ENCODE measurements around the gene CAMTA1.
A peak's percentile ranks its signal among the peaks of the same experiment; 100 is the strongest.

Gene CAMTA1

GRCh38 chr1:7437608-7438395 is 652.5 kb downstream of the CAMTA1 start:
- no peak for TF ChIP-seq JUND (IDR thresholded peaks at IDR 0.05; ENCODE audit: low read depth)
- in situ Hi-C loops (cut with HindIII; ENCODE audit: low pct_unique_long_range_greater_than_20kb, low sequenced_read_pairs): no loop called here
- no peak for DNase-seq (ENCODE audit: low read depth in 1 of 2, low spot score in 1 of 2)

GRCh38 chr1:7438396-7438785 is 653.1 kb downstream of the CAMTA1 start:
- DNase-seq (ENCODE audit: low read depth in 1 of 2, low spot score in 1 of 2): no peak
- no peak for TF ChIP-seq JUND (IDR thresholded peaks at IDR 0.05; ENCODE audit: low read depth)
- in situ Hi-C loops (cut with HindIII; ENCODE audit: low pct_unique_long_range_greater_than_20kb, low sequenced_read_pairs): no loop called here

- in situ Hi-C loops (cut with HindIII; ENCODE audit: low pct_unique_long_range_greater_than_20kb, low sequenced_read_pairs): no loop called here
- no peak for DNase-seq (ENCODE audit: low read depth in 1 of 2, low spot score in 1 of 2)
- TF ChIP-seq JUND (IDR thresholded peaks at IDR 0.05; ENCODE audit: low read depth): no peak
Observed at GRCh38 chr1:7438921-7439655, 653.8 kb downstream of the CAMTA1 start.

GRCh38 chr1:7440154-7440553 is 654.9 kb downstream of the CAMTA1 start:
- in situ Hi-C loops (cut with HindIII; ENCODE audit: low pct_unique_long_range_greater_than_20kb, low sequenced_read_pairs): no loop called here
- TF ChIP-seq JUND (IDR thresholded peaks at IDR 0.05; ENCODE audit: low read depth): no peak

GRCh38 chr1:7441143-7441841 is 656.0 kb downstream of the CAMTA1 start:
- in situ Hi-C loops (cut with HindIII; ENCODE audit: low pct_unique_long_range_greater_than_20kb, low sequenced_read_pairs): no loop called here
- no peak for DNase-seq (ENCODE audit: low read depth in 1 of 2, low spot score in 1 of 2)
- TF ChIP-seq JUND (IDR thresholded peaks at IDR 0.05; ENCODE audit: low read depth): no peak

More at GRCh38 chr1:7440154-7440553, 654.9 kb downstream of the CAMTA1 start:
- DNase-seq (ENCODE audit: low read depth in 1 of 2, low spot score in 1 of 2): no peak

GRCh38 chr1:7442036-7442435 is 656.8 kb downstream of the CAMTA1 start:
- no peak for TF ChIP-seq JUND (IDR thresholded peaks at IDR 0.05; ENCODE audit: low read depth)
- in situ Hi-C loops (cut with HindIII; ENCODE audit: low pct_unique_long_range_greater_than_20kb, low sequenced_read_pairs): no loop called here
- no peak for DNase-seq (ENCODE audit: low read depth in 1 of 2, low spot score in 1 of 2)

- in situ Hi-C loops (cut with HindIII; ENCODE audit: low pct_unique_long_range_greater_than_20kb, low sequenced_read_pairs): no loop called here
- no peak for DNase-seq (ENCODE audit: low read depth in 1 of 2, low spot score in 1 of 2)
- TF ChIP-seq JUND (IDR thresholded peaks at IDR 0.05; ENCODE audit: low read depth): no peak
Observed at GRCh38 chr1:7442918-7443317, 657.7 kb downstream of the CAMTA1 start.

DNA sequence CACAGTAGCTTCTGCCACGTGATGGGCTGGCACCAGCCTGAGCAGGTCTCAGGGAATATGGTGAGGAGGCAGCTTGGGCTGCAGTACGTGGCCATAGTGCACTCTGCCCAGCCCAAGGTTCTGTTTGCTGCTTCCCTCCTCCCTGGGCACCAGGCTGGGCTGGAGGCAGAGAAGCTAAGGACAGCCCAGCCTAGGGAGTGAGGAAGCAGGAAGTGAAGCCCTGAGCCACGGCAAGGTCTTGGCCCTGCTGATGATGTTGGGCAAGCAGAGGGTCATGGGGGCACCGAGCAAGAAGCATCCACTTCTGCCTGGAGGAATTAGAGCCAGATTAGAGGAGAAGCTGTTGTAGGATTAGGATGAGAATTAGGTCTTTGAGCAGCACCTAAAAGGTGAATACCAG is 659.1 kb downstream of the CAMTA1 start:
- TF ChIP-seq JUND (IDR thresholded peaks at IDR 0.05; ENCODE audit: low read depth): no peak
- no peak for DNase-seq (ENCODE audit: low read depth in 1 of 2, low spot score in 1 of 2)
- in situ Hi-C loops (cut with HindIII; ENCODE audit: low pct_unique_long_range_greater_than_20kb, low sequenced_read_pairs): no loop called here

DNA sequence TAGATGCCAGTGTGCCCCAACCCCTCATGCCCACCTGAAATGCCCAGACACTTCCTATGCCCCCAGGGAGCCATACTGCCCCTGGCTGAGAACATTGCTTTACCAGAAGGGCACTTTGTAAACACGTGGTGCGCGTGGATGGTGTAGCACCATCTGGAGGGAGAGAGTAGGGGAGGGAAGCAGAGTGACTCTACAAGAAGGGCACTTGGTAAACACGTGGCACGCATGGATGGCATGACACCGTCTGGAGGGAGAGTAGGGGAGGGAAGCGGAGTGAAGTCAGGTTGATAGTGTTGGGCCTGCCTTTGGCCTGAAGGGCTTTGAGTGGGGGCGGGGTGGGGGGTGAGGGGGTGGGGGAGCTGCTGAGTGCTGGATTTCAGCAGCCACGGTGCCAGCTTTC is 661.8 kb downstream of the CAMTA1 start:
- peak in 1 of 2 experiments; percentile 93 for DNase-seq (ENCODE audit: low read depth in 1 of 2, low spot score in 1 of 2)
- in situ Hi-C loops (cut with HindIII; ENCODE audit: low pct_unique_long_range_greater_than_20kb, low sequenced_read_pairs): no loop called here
- TF ChIP-seq JUND (IDR thresholded peaks at IDR 0.05; ENCODE audit: low read depth): no peak

GRCh38 chr1:7447736-7448135 is 662.5 kb downstream of the CAMTA1 start:
- peak in 1 of 2 experiments; percentile 96 for DNase-seq (ENCODE audit: low read depth in 1 of 2, low spot score in 1 of 2)
- in situ Hi-C loops (cut with HindIII; ENCODE audit: low pct_unique_long_range_greater_than_20kb, low sequenced_read_pairs): no loop called here
- TF ChIP-seq JUND (IDR thresholded peaks at IDR 0.05; ENCODE audit: low read depth): no peak; the same call in 1 of the 2 replicates

- DNase-seq (ENCODE audit: low read depth in 1 of 2, low spot score in 1 of 2): peak in 1 of 2 experiments; percentile 23
- no peak for TF ChIP-seq JUND (IDR thresholded peaks at IDR 0.05; ENCODE audit: low read depth)
- in situ Hi-C loops (cut with HindIII; ENCODE audit: low pct_unique_long_range_greater_than_20kb, low sequenced_read_pairs): no loop called here
Observed at GRCh38 chr1:7448986-7449385, 663.7 kb downstream of the CAMTA1 start.

DNA sequence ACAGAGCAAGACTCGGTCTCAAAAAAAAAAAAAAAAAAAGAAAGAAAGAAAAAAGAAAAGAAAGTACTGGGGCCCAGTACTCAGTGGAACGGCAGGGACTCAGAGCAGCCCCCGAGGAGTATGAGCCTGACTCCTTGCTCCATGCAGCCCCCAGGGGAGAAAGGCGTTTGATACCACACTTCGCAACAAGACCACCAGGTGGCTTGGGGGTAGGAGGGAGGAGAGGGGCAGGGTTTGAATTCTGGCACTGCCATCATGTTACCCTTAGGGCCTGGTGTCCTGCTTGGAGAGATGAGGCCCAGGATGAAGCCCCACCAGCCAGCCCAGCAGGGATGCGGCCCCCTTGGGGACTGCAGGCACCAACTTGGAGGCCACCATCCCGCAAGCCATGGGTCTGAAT is 664.5 kb downstream of the CAMTA1 start:
- TF ChIP-seq JUND (IDR thresholded peaks at IDR 0.05; ENCODE audit: low read depth): no peak
- in situ Hi-C loops (cut with HindIII; ENCODE audit: low pct_unique_long_range_greater_than_20kb, low sequenced_read_pairs): no loop called here
- no peak for DNase-seq (ENCODE audit: low read depth in 1 of 2, low spot score in 1 of 2)

GRCh38 chr1:7450838-7451237 is 665.6 kb downstream of the CAMTA1 start:
- in situ Hi-C loops (cut with HindIII; ENCODE audit: low pct_unique_long_range_greater_than_20kb, low sequenced_read_pairs): no loop called here
- DNase-seq (ENCODE audit: low read depth in 1 of 2, low spot score in 1 of 2): no peak
- no peak for TF ChIP-seq JUND (IDR thresholded peaks at IDR 0.05; ENCODE audit: low read depth)
